Prostate gland (tissue), 2 donors: ENCODE data around the gene EGR2. TPM values are rescaled to one million over a fixed set of nuclear protein-coding genes. Genes with fewer than 3 reads are reported as not detected.
A peak's percentile ranks its signal among the peaks of the same experiment; 100 is the strongest.

Source experiments
- DNase-seq: peaks from one replicate; pipeline ENCODE4 v3.0.0-alpha.2; 2019; ENCODE audit warnings: low spot score
- H3K27ac ChIP-seq, 2 donors: fragments of 200-600 bp; sonication (generic); 2 replicates each; pipeline ENCODE4 v1.5.1; 2017 to 2019
- H3K27me3 ChIP-seq: fragments of 200-600 bp; sonication (generic); replicated peaks from 2 replicates; pipeline ENCODE4 v1.5.1; 2019; ENCODE audit not compliant: insufficient read depth
- H3K36me3 ChIP-seq, 2 donors: fragments of 200-600 bp; sonication (generic); 1 replicate in 1 of 2; 2 replicates in 1 of 2; pipeline versions ENCODE4 v1.5.1 to v1.8.1; 2017 to 2019
- H3K4me1 ChIP-seq: fragments of 200-600 bp; sonication (generic); replicated peaks from 2 replicates; pipeline ENCODE4 v1.5.1; 2019
- H3K4me3 ChIP-seq, 2 donors: fragments of 200-600 bp; sonication (generic); 2 replicates each; pipeline ENCODE4 v1.5.1; 2017 to 2019
- H3K9me3 ChIP-seq: fragments of 200-600 bp; sonication (generic); 2 replicates; pipeline ENCODE4 v1.5.1; 2017
- POLR2A ChIP-seq: fragments of 450-650 bp; IDR thresholded peaks from one replicate; pipeline ENCODE4 v1.6.1; 2016; ENCODE audit warnings: antibody characterized with exemption, mild to moderate bottlenecking
- POLR2AphosphoS5 ChIP-seq: sonication (generic); formaldehyde crosslinking; IDR thresholded peaks from one replicate; pipeline ENCODE4 v1.6.1; 2017; ENCODE audit warnings: antibody characterized with exemption
- WGBS: methylation state at CpG from one replicate; pipeline ENCODE4 v1.1.5; 2018; 5-methylcytosine and 5-hydroxymethylcytosine counted together
- intact Hi-C: fragments of 100-400 bp; cut with DNase I; formaldehyde crosslinking; loops from one replicate; pipeline ENCODE4 v1.14.2; 2022
- total RNA-seq, 2 donors: library from RNA; depleted of rRNA; stranded (reverse); fragments of >200 nt; gene quantifications; one replicate each; pipeline ENCODE4 v1.1.0, GENCODE V29; 2016
- TF ChIP-seq, protein P1 (sequence below), 4 experiments: fragments of 200-600 bp in 2 of 4; fragments of 450-650 bp in 2 of 4; sonication (generic) in 2 of 4; IDR thresholded peaks; 1 replicate in 3 of 4; 2 replicates in 1 of 4; pipeline ENCODE4 v1.5.1; 2016 to 2019; ENCODE audit warnings: antibody characterized with exemption in 4 of 4, mild to moderate bottlenecking in 2 of 4, moderate library complexity in 2 of 4

Gene EGR2
- total RNA-seq, 2 donors from 2014 or later: 2.5 to 4.6 TPM

- Histone ChIP-seq H3K9me3 (no peaks in the 10 kb centered on the region), H3K27ac (peak overlapping the region in 1 of 2 donors; percentile 89), H3K27me3 (no peaks in the 10 kb centered on the region), H3K4me1 (peaks cover 3% of the 10 kb centered on the region), H3K36me3 (no peaks in the 10 kb centered on the region), H3K4me3 (peak overlapping the region; percentile 74 to 79)
- TF ChIP-seq, protein P1, sequence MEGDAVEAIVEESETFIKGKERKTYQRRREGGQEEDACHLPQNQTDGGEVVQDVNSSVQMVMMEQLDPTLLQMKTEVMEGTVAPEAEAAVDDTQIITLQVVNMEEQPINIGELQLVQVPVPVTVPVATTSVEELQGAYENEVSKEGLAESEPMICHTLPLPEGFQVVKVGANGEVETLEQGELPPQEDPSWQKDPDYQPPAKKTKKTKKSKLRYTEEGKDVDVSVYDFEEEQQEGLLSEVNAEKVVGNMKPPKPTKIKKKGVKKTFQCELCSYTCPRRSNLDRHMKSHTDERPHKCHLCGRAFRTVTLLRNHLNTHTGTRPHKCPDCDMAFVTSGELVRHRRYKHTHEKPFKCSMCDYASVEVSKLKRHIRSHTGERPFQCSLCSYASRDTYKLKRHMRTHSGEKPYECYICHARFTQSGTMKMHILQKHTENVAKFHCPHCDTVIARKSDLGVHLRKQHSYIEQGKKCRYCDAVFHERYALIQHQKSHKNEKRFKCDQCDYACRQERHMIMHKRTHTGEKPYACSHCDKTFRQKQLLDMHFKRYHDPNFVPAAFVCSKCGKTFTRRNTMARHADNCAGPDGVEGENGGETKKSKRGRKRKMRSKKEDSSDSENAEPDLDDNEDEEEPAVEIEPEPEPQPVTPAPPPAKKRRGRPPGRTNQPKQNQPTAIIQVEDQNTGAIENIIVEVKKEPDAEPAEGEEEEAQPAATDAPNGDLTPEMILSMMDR (IDR thresholded peaks at IDR 0.05): no peak
- TF ChIP-seq POLR2AphosphoS5: no peak
- TF ChIP-seq POLR2A: no peak
- intact Hi-C loops: loop anchor here (10.0 kb wide), 2 partner anchors 329 to 909 kb away; partner anchors contain the start of gene NRBF2
- DNase-seq: no peak
- 12% methylated on average over 1 of the region's 1 CpG for WGBS
Measured at GRCh38 chr10:62806251-62806650, 9.9 kb downstream of the EGR2 start.

DNA sequence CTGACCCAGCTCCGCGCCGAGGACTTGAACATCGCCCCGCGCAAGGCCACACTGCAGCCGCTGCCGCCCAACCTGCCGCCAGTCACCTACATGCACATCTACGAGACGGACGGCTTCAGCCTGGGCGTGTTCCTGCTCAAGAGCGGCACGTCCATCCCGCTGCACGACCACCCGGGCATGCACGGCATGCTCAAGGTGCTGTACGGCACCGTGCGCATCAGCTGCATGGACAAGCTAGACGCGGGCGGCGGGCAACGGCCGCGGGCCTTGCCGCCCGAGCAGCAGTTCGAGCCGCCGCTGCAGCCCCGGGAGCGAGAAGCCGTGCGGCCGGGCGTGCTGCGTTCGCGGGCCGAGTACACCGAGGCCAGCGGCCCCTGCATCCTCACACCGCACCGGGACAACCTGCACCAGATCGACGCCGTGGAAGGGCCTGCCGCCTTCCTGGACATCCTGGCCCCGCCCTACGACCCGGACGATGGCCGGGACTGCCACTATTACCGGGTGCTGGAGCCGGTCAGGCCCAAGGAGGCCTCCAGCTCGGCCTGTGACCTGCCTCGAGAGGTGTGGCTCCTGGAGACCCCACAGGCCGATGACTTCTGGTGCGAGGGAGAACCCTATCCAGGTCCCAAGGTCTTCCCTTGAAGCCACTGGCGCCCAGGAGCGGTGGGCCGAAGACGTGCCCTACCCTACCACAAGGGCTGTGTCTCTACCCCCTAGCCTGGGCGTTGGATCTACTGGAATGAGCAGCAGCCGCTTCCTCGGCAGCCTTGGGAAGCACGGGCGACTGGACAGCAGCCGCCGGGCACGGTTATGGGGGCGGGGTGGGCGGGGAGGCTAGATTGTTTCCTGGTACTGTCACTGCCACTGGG is 10.7 kb downstream of the EGR2 start:
- 1% methylated on average over 56 of the region's 77 CpGs for WGBS
- H3K4me1 ChIP-seq: peaks cover 3% of the 10 kb centered on the region
- DNase-seq: no peak
- peak overlapping the region; percentile 89 to 94 for H3K27ac ChIP-seq
- intact Hi-C loops: loop anchor here (10.0 kb wide), 2 partner anchors 329 to 909 kb away; partner anchors contain the start of gene NRBF2
- H3K9me3 ChIP-seq: no peaks in the 10 kb centered on the region
- no peaks in the 10 kb centered on the region for H3K27me3 ChIP-seq
- no peak for TF ChIP-seq POLR2A
- peak overlapping the region; percentile 74 to 79 for H3K4me3 ChIP-seq
- no peaks in the 10 kb centered on the region for H3K36me3 ChIP-seq

GRCh38 chr10:62804356-62805230 is 11.6 kb downstream of the EGR2 start, which contains the start of gene ADO:
Gene ADO (plus strand): TSS chr10:62804720. CDS start chr10:62805060, 340 bp downstream.
- under 1% methylated on average over 68 of the region's 87 CpGs for WGBS
- TF ChIP-seq, protein P1 (IDR thresholded peaks at IDR 0.05): peak in 1 of 4 experiments; percentile 10
- TF ChIP-seq POLR2AphosphoS5 (peak; percentile 79), POLR2A (no peak)
- peak; percentile 70 for DNase-seq
- Histone ChIP-seq H3K27me3 (no peaks in the 10 kb centered on the region), H3K36me3 (no peaks in the 10 kb centered on the region), H3K27ac (peak within 1 kb of the TSS; percentile 89 to 94), H3K4me1 (peaks cover 3% of the 10 kb centered on the region), H3K9me3 (no peaks in the 10 kb centered on the region), H3K4me3 (peak within 1 kb of the TSS; percentile 74 to 79)
- intact Hi-C loops: loop anchor here (1.0 to 10.0 kb wide), 3 partner anchors 12 to 910 kb away; partner anchors contain the start of genes EGR2 and NRBF2

- Histone ChIP-seq H3K36me3 (no peaks in the 10 kb centered on the region), H3K27ac (peak overlapping the region; percentile 89 to 94), H3K4me3 (peak overlapping the region; percentile 74 to 79), H3K4me1 (peaks cover 3% of the 10 kb centered on the region), H3K9me3 (no peaks in the 10 kb centered on the region), H3K27me3 (no peaks in the 10 kb centered on the region)
- TF ChIP-seq, protein P1 (IDR thresholded peaks at IDR 0.05): no peak
- no peak for TF ChIP-seq POLR2A
- TF ChIP-seq POLR2AphosphoS5: no peak
- DNase-seq: no peak
- WGBS: 23% methylated on average over 11 of the region's 11 CpGs
- intact Hi-C loops: loop anchor here (1.0 to 10.0 kb wide), 3 partner anchors 12 to 911 kb away; partner anchors contain the start of genes EGR2 and NRBF2
Measured at GRCh38 chr10:62803724-62804355, 12.3 kb downstream of the EGR2 start.
